Stimulated activated CD8-positive, alpha-beta memory T cell treated with anti-CD3 and anti-CD28 coated beads, Interleukin-12 subunit alpha, Interleukin-12 subunit beta, amount 100 ng/mL, for 1 hour (primary cell): ENCODE data around the gene FLG.
"Not testable (repeated sequence)": the region's sequence is repeated elsewhere in the genome, so short reads cannot be mapped to it uniquely, and the experiment has no call there.

Experiments
- DNase-seq: peaks from one replicate; pipeline ENCODE4 v3.0.0-alpha.2; 2020; ENCODE audit warnings: low read depth

The FLG gene

GRCh38 chr1:152325111-152325510 lies at the start of gene FLG:
TSS of gene FLG (minus strand) at chr1:152325239. CDS start at chr1:152315456, 9,783 bp downstream.
- DNase-seq: no peak

- no peak for DNase-seq
Measured at GRCh38 chr1:152374451-152374850, 49.4 kb upstream of the FLG start.

- no peak for DNase-seq
Measured at GRCh38 chr1:152372672-152373071, 47.6 kb upstream of the FLG start.

GRCh38 chr1:152367436-152367835 lies 42.4 kb upstream of the FLG start:
- DNase-seq: no peak

- DNase-seq: no peak
Measured at GRCh38 chr1:152359906-152360305, 34.9 kb upstream of the FLG start, which contains the start of gene FLG2. TSS of gene FLG2 (minus strand) at chr1:152360006. CDS start at chr1:152358884, 1,122 bp downstream.

- no peak for DNase-seq
Measured at GRCh38 chr1:152356736-152357135, 31.7 kb upstream of the FLG start.

- DNase-seq: no peak
Measured at GRCh38 chr1:152349611-152350010, 24.6 kb upstream of the FLG start.

- DNase-seq: no peak
Measured at GRCh38 chr1:152348447-152348846, 23.4 kb upstream of the FLG start.

GRCh38 chr1:152347116-152347728 lies 22.2 kb upstream of the FLG start:
- DNase-seq: peak; percentile 35

GRCh38 chr1:152344438-152344837 lies 19.4 kb upstream of the FLG start:
- no peak for DNase-seq

GRCh38 chr1:152343006-152343405 lies 18.0 kb upstream of the FLG start:
- no peak for DNase-seq

- no peak for DNase-seq
Measured at GRCh38 chr1:152335399-152335798, 10.4 kb upstream of the FLG start.

- no peak for DNase-seq
Measured at GRCh38 chr1:152328801-152329391, 3.9 kb upstream of the FLG start.

- no peak for DNase-seq
Measured at GRCh38 chr1:152313970-152314369, 11.1 kb downstream of the FLG start.

- DNase-seq: no peak
Measured at GRCh38 chr1:152313319-152313801, 11.7 kb downstream of the FLG start.

- DNase-seq: not testable (repeated sequence)
Measured at GRCh38 chr1:152312169-152312568, 12.9 kb downstream of the FLG start.

- DNase-seq: no peak
Measured at GRCh38 chr1:152309955-152310354, 15.1 kb downstream of the FLG start.

- DNase-seq: not testable (repeated sequence)
Measured at GRCh38 chr1:152309320-152309901, 15.6 kb downstream of the FLG start.

- DNase-seq: not testable (repeated sequence)
Measured at GRCh38 chr1:152308758-152309157, 16.3 kb downstream of the FLG start.

GRCh38 chr1:152307970-152308369 lies 17.1 kb downstream of the FLG start:
- DNase-seq: not testable (repeated sequence)

- not testable (repeated sequence) for DNase-seq
Measured at GRCh38 chr1:152306123-152306522, 18.9 kb downstream of the FLG start.

GRCh38 chr1:152304773-152305172 lies 20.3 kb downstream of the FLG start:
- not testable (repeated sequence) for DNase-seq

- DNase-seq: not testable (repeated sequence)
Measured at GRCh38 chr1:152303139-152303872, 21.7 kb downstream of the FLG start.
